Measurements from ENCODE around the gene CACNG4. TPM values are rescaled to one million over a fixed set of nuclear protein-coding genes. Genes with fewer than 3 reads are reported as not detected.

CACNG4 gene
- total RNA-seq (ENCODE audit: low replicate concordance): 0.34 and 1.2 TPM in 2 replicates

DNA sequence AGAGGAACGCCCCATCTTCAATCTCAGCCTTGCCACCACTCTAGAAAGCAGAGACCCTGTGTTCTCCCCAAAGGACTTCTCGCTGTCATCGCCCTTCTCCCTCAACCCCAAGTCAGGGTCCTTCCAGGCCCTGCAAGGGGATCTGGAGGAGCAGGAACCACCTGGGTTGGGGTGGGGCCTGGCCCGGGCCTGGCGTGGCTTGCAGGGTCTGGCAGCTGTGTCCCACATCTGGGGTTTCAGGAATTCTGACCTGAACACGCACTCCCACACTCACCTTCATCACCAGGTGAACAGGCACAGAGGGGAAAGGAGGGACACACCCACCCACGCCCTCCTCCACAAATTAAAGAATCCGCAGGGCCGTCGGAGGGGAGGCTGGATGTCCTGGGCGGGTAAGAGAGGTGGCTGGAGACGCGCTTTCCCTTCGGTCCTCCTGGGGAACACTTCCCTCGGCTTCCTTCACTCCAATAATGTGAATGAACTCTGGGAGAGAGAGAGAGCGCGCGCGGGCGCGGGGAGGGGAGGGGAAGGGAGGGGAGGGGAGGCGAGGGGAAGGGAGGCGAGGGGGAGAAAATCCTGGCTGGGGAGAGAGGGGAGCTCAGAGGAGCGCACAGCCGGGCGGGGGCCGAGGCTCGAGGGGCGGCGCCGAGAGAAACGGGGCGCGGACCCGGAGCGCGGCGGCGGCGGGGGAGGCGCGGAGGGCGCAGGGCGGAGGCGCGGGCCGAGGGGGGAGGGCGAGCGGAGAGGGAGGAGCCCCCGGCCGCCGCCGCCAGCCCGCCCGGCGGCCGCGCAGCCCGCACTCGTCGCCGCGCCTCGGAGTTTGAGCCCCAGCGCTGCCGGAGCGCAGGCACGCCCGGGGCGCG, at the start of gene CACNG4:
Gene CACNG4, plus strand, starts transcription at position 799 of the 863 bp plus-strand sequence. CDS start 205 bp downstream, outside the sequence.
- Histone ChIP-seq H3K27me3 (peaks cover 86% of the 10 kb centered on the region), H3K4me3 (peak within 1 kb of the TSS; percentile 67), H3K79me2 (ENCODE audit: low read depth) (no peaks in the 10 kb centered on the region), H3K9ac (no peak within 1 kb of the TSS), H3K36me3 (no peaks in the 10 kb centered on the region), H3K9me3 (ENCODE audit: low read depth) (no peaks in the 10 kb centered on the region), H2AFZ (replicated peaks) (peak within 1 kb of the TSS; percentile 63), H3K27ac (no peak within 1 kb of the TSS), H4K20me1 (ENCODE audit: low read depth) (peaks cover 36% of the 10 kb centered on the region), H3F3A (ENCODE audit: low read depth) (peaks cover 25% of the 10 kb centered on the region), H3K4me1 (peaks cover 30% of the 10 kb centered on the region), H3K4me2 (peak within 1 kb of the TSS; percentile 92)
- H3K36me3 Mint-ChIP-seq: peaks cover 12% of the 10 kb centered on the region
- TF ChIP-seq, protein P1, sequence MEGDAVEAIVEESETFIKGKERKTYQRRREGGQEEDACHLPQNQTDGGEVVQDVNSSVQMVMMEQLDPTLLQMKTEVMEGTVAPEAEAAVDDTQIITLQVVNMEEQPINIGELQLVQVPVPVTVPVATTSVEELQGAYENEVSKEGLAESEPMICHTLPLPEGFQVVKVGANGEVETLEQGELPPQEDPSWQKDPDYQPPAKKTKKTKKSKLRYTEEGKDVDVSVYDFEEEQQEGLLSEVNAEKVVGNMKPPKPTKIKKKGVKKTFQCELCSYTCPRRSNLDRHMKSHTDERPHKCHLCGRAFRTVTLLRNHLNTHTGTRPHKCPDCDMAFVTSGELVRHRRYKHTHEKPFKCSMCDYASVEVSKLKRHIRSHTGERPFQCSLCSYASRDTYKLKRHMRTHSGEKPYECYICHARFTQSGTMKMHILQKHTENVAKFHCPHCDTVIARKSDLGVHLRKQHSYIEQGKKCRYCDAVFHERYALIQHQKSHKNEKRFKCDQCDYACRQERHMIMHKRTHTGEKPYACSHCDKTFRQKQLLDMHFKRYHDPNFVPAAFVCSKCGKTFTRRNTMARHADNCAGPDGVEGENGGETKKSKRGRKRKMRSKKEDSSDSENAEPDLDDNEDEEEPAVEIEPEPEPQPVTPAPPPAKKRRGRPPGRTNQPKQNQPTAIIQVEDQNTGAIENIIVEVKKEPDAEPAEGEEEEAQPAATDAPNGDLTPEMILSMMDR (IDR thresholded peaks at IDR 0.05): no peak
- TF ChIP-seq EZH2phosphoT487 (IDR thresholded peaks at IDR 0.05) (no peak), EZH2 (IDR thresholded peaks at IDR 0.05) (no peak)
- H3K27me3 Mint-ChIP-seq (ENCODE audit: insufficient read depth, low read depth): peaks cover 20% of the 10 kb centered on the region
- H3K4me1 Mint-ChIP-seq: peaks cover 49% of the 10 kb centered on the region
- DNase-seq (ENCODE audit: low spot score): peak; percentile 74
- peak within 1 kb of the TSS; percentile 92 for H3K4me3 Mint-ChIP-seq
- H3K27ac Mint-ChIP-seq: peak within 1 kb of the TSS; percentile 65
- H3K9me3 Mint-ChIP-seq: no peaks in the 10 kb centered on the region

DNA sequence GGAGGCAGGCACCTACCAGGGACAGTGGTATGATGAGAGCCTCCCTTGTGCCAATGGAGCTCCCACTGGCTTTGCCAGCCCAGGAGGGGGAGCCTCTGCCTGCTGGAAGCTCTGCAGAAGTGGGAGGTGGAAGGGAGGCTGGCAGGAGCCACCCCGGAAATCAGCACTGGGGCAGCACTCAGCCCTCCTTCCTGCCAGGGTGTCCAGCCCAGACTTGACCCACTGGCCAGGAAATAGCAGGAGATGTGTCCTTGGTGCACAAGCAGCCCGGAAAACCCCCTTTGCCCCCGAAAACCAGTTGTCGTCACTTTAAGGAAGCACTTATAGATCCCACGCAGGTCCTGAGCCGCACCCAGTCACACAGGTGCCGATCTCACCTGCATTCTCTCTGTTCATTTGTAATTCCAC, 49.3 kb upstream of the CACNG4 start:
- peaks cover 7% of the 10 kb centered on the region for H3K9me3 Mint-ChIP-seq
- no peak overlapping the region for H3K4me3 Mint-ChIP-seq
- Histone ChIP-seq H3K4me3 (no peak overlapping the region), H3K9me3 (ENCODE audit: low read depth) (no peaks in the 10 kb centered on the region), H3F3A (ENCODE audit: low read depth) (no peaks in the 10 kb centered on the region), H4K20me1 (ENCODE audit: low read depth) (no peaks in the 10 kb centered on the region), H3K79me2 (ENCODE audit: low read depth) (no peaks in the 10 kb centered on the region), H3K9ac (no peak overlapping the region), H3K27me3 (no peaks in the 10 kb centered on the region), H3K36me3 (no peaks in the 10 kb centered on the region), H3K4me2 (no peak overlapping the region), H3K4me1 (no peaks in the 10 kb centered on the region), H2AFZ (replicated peaks) (no peak overlapping the region), H3K27ac (no peak overlapping the region)
- no peaks in the 10 kb centered on the region for H3K36me3 Mint-ChIP-seq
- peaks cover 7% of the 10 kb centered on the region for H3K4me1 Mint-ChIP-seq
- H3K27me3 Mint-ChIP-seq (ENCODE audit: insufficient read depth, low read depth): peaks cover 5% of the 10 kb centered on the region
- TF ChIP-seq, protein P1 (IDR thresholded peaks at IDR 0.05): peak; percentile 36
- TF ChIP-seq EZH2phosphoT487 (IDR thresholded peaks at IDR 0.05): no peak
- no peak overlapping the region for H3K27ac Mint-ChIP-seq
- peak; percentile 35 for DNase-seq (ENCODE audit: low spot score)

DNA sequence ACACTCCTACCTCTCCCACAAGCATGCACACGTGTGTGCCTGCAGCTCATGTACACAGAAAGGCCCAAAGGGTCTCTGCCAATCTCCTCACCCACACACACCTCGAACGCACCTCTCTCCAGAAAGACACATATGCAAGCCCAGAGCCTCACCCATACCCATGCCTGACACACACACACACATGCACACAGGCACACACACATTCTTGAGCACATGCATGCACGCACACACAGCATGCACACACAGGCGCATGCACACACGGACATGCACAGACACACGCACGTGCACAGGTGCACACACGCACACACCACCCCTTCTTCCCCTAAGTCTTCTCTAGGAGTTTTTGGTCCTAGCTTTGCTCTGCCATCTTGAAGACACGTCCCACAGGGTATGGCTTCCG, 48.7 kb upstream of the CACNG4 start:
- Histone ChIP-seq H3K27me3 (no peaks in the 10 kb centered on the region), H3K4me3 (no peak overlapping the region), H3K4me2 (no peak overlapping the region), H3K4me1 (no peaks in the 10 kb centered on the region), H3K79me2 (ENCODE audit: low read depth) (no peaks in the 10 kb centered on the region), H3K36me3 (no peaks in the 10 kb centered on the region), H3F3A (ENCODE audit: low read depth) (no peaks in the 10 kb centered on the region), H4K20me1 (ENCODE audit: low read depth) (no peaks in the 10 kb centered on the region), H3K27ac (no peak overlapping the region), H2AFZ (replicated peaks) (no peak overlapping the region), H3K9me3 (ENCODE audit: low read depth) (no peaks in the 10 kb centered on the region), H3K9ac (no peak overlapping the region)
- Mint-ChIP-seq H3K27ac (no peak overlapping the region), H3K27me3 (ENCODE audit: insufficient read depth, low read depth) (peaks cover 5% of the 10 kb centered on the region), H3K36me3 (no peaks in the 10 kb centered on the region), H3K4me1 (peaks cover 12% of the 10 kb centered on the region), H3K4me3 (no peak overlapping the region), H3K9me3 (peaks cover 7% of the 10 kb centered on the region)
- no peak for DNase-seq (ENCODE audit: low spot score)
- TF ChIP-seq EZH2phosphoT487 (IDR thresholded peaks at IDR 0.05) (no peak), EZH2 (IDR thresholded peaks at IDR 0.05) (no peak)
- TF ChIP-seq, protein P1 (IDR thresholded peaks at IDR 0.05): no peak
